HCT116 (cell line): ENCODE measurements around the gene DENND2D. TPM values are rescaled to one million over a fixed set of nuclear protein-coding genes. Genes with fewer than 3 reads are reported as not detected.

Experiments used
- ATAC-seq: fragments of 200-7000 bp; cut with Tn5 transposase; 2 replicates; pipeline ENCODE4 v1.9.1; 2020; ENCODE audit warnings: mild to moderate bottlenecking, moderate library complexity
- BruUV-seq: library from RNA; stranded (reverse); fragments of 400-500 nt; replicated peaks from 2 replicates; lab custom pipeline; 2021; lab: Mats Ljungman, UMichigan
- CTCF ChIA-PET: fragments of 300-600 bp; sonication (Branson Sonifier 250); formaldehyde crosslinking; loops from one replicate; lab custom pipeline; 2021; ENCODE audit warnings: antibody characterized with exemption; lab: Charles Lee
- POLR2A ChIA-PET: fragments of 300-600, 350-600 bp; sonication (Branson Sonifier 250); formaldehyde crosslinking; loops from one replicate; lab custom pipeline; 2021; ENCODE audit warnings: antibody characterized with exemption; lab: Charles Lee
- RAD21 ChIA-PET, 2 experiments: fragments of 300-600 bp; sonication (Branson Sonifier 250); formaldehyde crosslinking; loops; one replicate each; lab custom pipeline; 2023; ENCODE audit warnings: low total read pairs in 2 of 2; ENCODE audit not compliant: uncharacterized antibody in 2 of 2, unreplicated experiment in 2 of 2, low non-redundant PET in 1 of 2; lab: Charles Lee
- DNase-seq: peaks from one replicate; pipeline ENCODE4 v3.0.0-alpha.2; 2010; ENCODE audit warnings: low read depth, low spot score
- H2AFZ ChIP-seq: fragments of 200-600 bp; shearing (Covaris generic), sonication (generic); 2 replicates; pipeline ENCODE4 v1.6.1; 2017; ENCODE audit warnings: low read depth, mixed run types, mixed read lengths, antibody characterized with exemption, low read length; ENCODE audit not compliant: poor library complexity, severe bottlenecking
- H3K27ac ChIP-seq: 2 replicates; pipeline ENCODE4 v1.5.1; 2012; ENCODE audit warnings: low read depth, low read length
- H3K27me3 ChIP-seq: fragments of 200-600 bp; sonication (generic); 2 replicates; pipeline ENCODE4 v1.6.1; 2016; ENCODE audit warnings: mixed run types, low read length, mixed read lengths; ENCODE audit not compliant: insufficient read depth
- H3K36me3 ChIP-seq, 2 experiments: fragments of 200-500 bp in 1 of 2; fragments of 200-600 bp in 1 of 2; sonication (Bioruptor generic) in 1 of 2; sonication (generic) in 1 of 2; 2 replicates each; pipeline versions ENCODE4 v1.5.1 to v1.6.1; 2014 to 2016; ENCODE audit warnings: low read length in 2 of 2, inconsistent platforms in 1 of 2, mixed read lengths in 1 of 2, mixed run types in 1 of 2; ENCODE audit not compliant: insufficient read depth in 2 of 2, control insufficient read depth in 1 of 2
- H3K4me1 ChIP-seq, 2 experiments: fragments of 200-600 bp in 1 of 2; sonication (generic) in 1 of 2; 2 replicates each; pipeline versions ENCODE4 v1.5.1 to v1.6.1; 2012 to 2017; ENCODE audit warnings: low read length in 2 of 2, inconsistent platforms in 1 of 2, mild to moderate bottlenecking in 1 of 2, mixed read lengths in 1 of 2, mixed run types in 1 of 2, moderate library complexity in 1 of 2; ENCODE audit not compliant: insufficient read depth in 2 of 2, control insufficient read depth in 1 of 2
- H3K4me2 ChIP-seq: fragments of 200-600 bp; sonication (generic); 2 replicates; pipeline ENCODE4 v1.6.1; 2017; ENCODE audit warnings: mixed run types, low read length, mixed read lengths
- H3K4me3 ChIP-seq, 2 experiments: fragments of 200-600 bp in 1 of 2; sonication (generic) in 1 of 2; replicated peaks in 1 of 2; 2 replicates each; pipeline ENCODE4 v1.5.1; 2011 to 2016; ENCODE audit warnings: low read length in 2 of 2, control low read depth in 1 of 2, low read depth in 1 of 2, mild to moderate bottlenecking in 1 of 2, mixed read lengths in 1 of 2, mixed run types in 1 of 2
- H3K79me2 ChIP-seq: fragments of 200-600 bp; sonication (generic); 2 replicates; pipeline ENCODE4 v1.6.1; 2017; ENCODE audit warnings: mild to moderate bottlenecking, mixed run types, low read length, moderate library complexity, mixed read lengths; ENCODE audit not compliant: insufficient read depth
- H3K9ac ChIP-seq: fragments of 200-600 bp; sonication (generic); 2 replicates; pipeline ENCODE4 v1.6.1; 2016; ENCODE audit warnings: low read length, mixed read lengths
- H3K9me2 ChIP-seq: fragments of 200-600 bp; sonication (generic), shearing (Covaris generic); 2 replicates; pipeline ENCODE4 v1.6.1; 2017; ENCODE audit warnings: mixed run types, mild to moderate bottlenecking, moderate library complexity; ENCODE audit not compliant: insufficient read depth
- H3K9me3 ChIP-seq, 2 experiments: fragments of 200-500 bp in 1 of 2; fragments of 200-600 bp in 1 of 2; sonication (Bioruptor generic) in 1 of 2; sonication (generic) in 1 of 2; 2 replicates each; pipeline ENCODE4 v1.6.1; 2014 to 2017; ENCODE audit warnings: low read length in 2 of 2, mixed read lengths in 2 of 2, inconsistent platforms in 1 of 2, low read depth in 1 of 2, mild to moderate bottlenecking in 1 of 2, mixed run types in 1 of 2, moderate library complexity in 1 of 2; ENCODE audit not compliant: control insufficient read depth in 1 of 2, insufficient read depth in 1 of 2
- H4K20me1 ChIP-seq: fragments of 200-600 bp; sonication (generic), shearing (Covaris generic); 2 replicates; pipeline ENCODE4 v1.6.1; 2017; ENCODE audit warnings: mixed run types, mild to moderate bottlenecking, moderate library complexity; ENCODE audit not compliant: insufficient read depth
- ATF3 ChIP-seq: IDR thresholded peaks from 2 replicates; pipeline ENCODE4 v1.6.1; 2012
- CBX3 ChIP-seq: IDR thresholded peaks from 2 replicates; pipeline ENCODE4 v1.6.1; 2012; ENCODE audit warnings: low read depth
- CEBPB ChIP-seq: IDR thresholded peaks from 2 replicates; pipeline ENCODE4 v1.6.1; 2012; ENCODE audit warnings: low read depth
- CTCF ChIP-seq, 3 experiments: fragments of 200-600 bp in 1 of 3; sonication (generic) in 1 of 3; IDR thresholded peaks in 2 of 3; conservative IDR thresholded peaks in 1 of 3; 2 replicates each; pipeline ENCODE4 v1.5.1; 2012 to 2017; ENCODE audit warnings: low read depth in 2 of 3, low read length in 2 of 3, antibody characterized with exemption in 1 of 3, borderline replicate concordance in 1 of 3, control low read depth in 1 of 3, mild to moderate bottlenecking in 1 of 3, mixed read lengths in 1 of 3, mixed run types in 1 of 3, moderate library complexity in 1 of 3; ENCODE audit not compliant: insufficient read depth in 1 of 3
- EZH2phosphoT487 ChIP-seq: fragments of 200-600 bp; IDR thresholded peaks from 2 replicates; pipeline ENCODE4 v1.6.1; 2018; ENCODE audit warnings: antibody characterized with exemption, borderline replicate concordance
- FOSL1 ChIP-seq: IDR thresholded peaks from 2 replicates; pipeline ENCODE4 v1.6.1; 2012; ENCODE audit warnings: low read depth
- JUND ChIP-seq: IDR thresholded peaks from 2 replicates; pipeline ENCODE4 v1.6.1; 2012
- MAX ChIP-seq: IDR thresholded peaks from 2 replicates; pipeline ENCODE4 v1.6.1; 2012
- POLR2A ChIP-seq: IDR thresholded peaks from 2 replicates; pipeline ENCODE4 v1.7.0; 2011; ENCODE audit warnings: borderline replicate concordance; ENCODE audit not compliant: insufficient read depth, insufficient read length; ENCODE audit errors: extremely low read depth
- POLR2AphosphoS5 ChIP-seq: IDR thresholded peaks from 2 replicates; pipeline ENCODE4 v1.6.1; 2011; ENCODE audit warnings: mild to moderate bottlenecking, low read depth, low read length, moderate library complexity
- RAD21 ChIP-seq: IDR thresholded peaks from 2 replicates; pipeline ENCODE4 v1.6.1; 2012; ENCODE audit warnings: low read depth, mild to moderate bottlenecking
- SIN3A ChIP-seq: IDR thresholded peaks from 2 replicates; pipeline ENCODE4 v1.6.1; 2012; ENCODE audit warnings: low read depth
- ZBTB33 ChIP-seq: IDR thresholded peaks from 2 replicates; pipeline ENCODE4 v1.6.1; 2011; ENCODE audit warnings: mild to moderate bottlenecking, low read length, moderate library complexity; ENCODE audit not compliant: insufficient replicate concordance; ENCODE audit errors: extremely low read depth
- ZNF274 ChIP-seq: fragments of 200-500 bp; sonication (Bioruptor generic); IDR thresholded peaks from 2 replicates; pipeline ENCODE4 v1.6.1; 2014; ENCODE audit warnings: mild to moderate bottlenecking, low read depth, low read length, inconsistent platforms
- intact Hi-C: fragments of 100-400 bp; cut with micrococcal nuclease; formaldehyde crosslinking; loops from 2 replicates; pipeline ENCODE4 v1.10.0; 2022
- total RNA-seq: library from RNA; stranded (reverse); gene quantifications from one replicate; pipeline ENCODE4 v1.2.1, GENCODE V29; 2021; ENCODE audit not compliant: unreplicated experiment

Gene DENND2D
- total RNA-seq, 1 experiment from 2014 or later, result 31.9 TPM

GRCh38 chr1:111208921-111209320 is 8.5 kb upstream of the DENND2D start:
- POLR2A ChIA-PET, result no interaction called here
- intact Hi-C loops, result no loop called here
- CTCF ChIA-PET, result no interaction called here
- Histone ChIP-seq H3K9ac (no peak overlapping the region), H3K9me2 (no peaks in the 10 kb centered on the region), H3K4me1 (peaks cover 6 to 14% of the 10 kb centered on the region in 2 experiments; a peak in 3 of 4 replicates), H3K79me2 (no peaks in the 10 kb centered on the region), H3K27ac (no peak overlapping the region), H3K36me3 (no peaks in the 10 kb centered on the region), H3K9me3 (no peaks in the 10 kb centered on the region), H3K4me3 (no peak overlapping the region), H3K4me2 (no peak overlapping the region), H3K27me3 (no peaks in the 10 kb centered on the region), H2AFZ (no peak overlapping the region), H4K20me1 (no peaks in the 10 kb centered on the region)
- DNase-seq, result no peak
- no peak for TF ChIP-seq SIN3A
- TF ChIP-seq MAX, result no peak
- no peak for TF ChIP-seq POLR2A
- TF ChIP-seq ATF3, result no peak
- TF ChIP-seq ZNF274, result no peak
- TF ChIP-seq POLR2AphosphoS5, result no peak
- TF ChIP-seq CEBPB, result no peak
- RAD21 ChIA-PET, result no interaction called here
- BruUV-seq, result no TSS peak
- ATAC-seq, result no peak

GRCh38 chr1:111205714-111206050 is 5.2 kb upstream of the DENND2D start:
- intact Hi-C loops, result no loop called here
- ChIA-PET RAD21 (no interaction called here), POLR2A (no interaction called here), CTCF (no interaction called here)
- no peaks in the 10 kb centered on the region for H3K9me3 ChIP-seq
- H3K4me1 ChIP-seq, result peaks cover 30 to 46% of the 10 kb centered on the region in 2 experiments
- H3K79me2 ChIP-seq, result peaks cover 29% of the 10 kb centered on the region
- DNase-seq, result no peak
- no peak overlapping the region for H2AFZ ChIP-seq
- ATAC-seq, result no peak
- no peaks in the 10 kb centered on the region for H3K27me3 ChIP-seq
- TF ChIP-seq CBX3 (no peak), EZH2phosphoT487 (no peak), SIN3A (no peak), FOSL1 (no peak), CTCF (IDR thresholded peaks at IDR 0.05 in 2 of 3, conservative IDR thresholded peaks at IDR 0.05 in 1 of 3; ENCODE audit: borderline replicate concordance in 1 of 3, insufficient read depth in 1 of 3, low read depth in 2 of 3, low read length in 2 of 3) (no peak), JUND (no peak), RAD21 (no peak), ZBTB33 (no peak), MAX (no peak), ZNF274 (no peak)
- no peak overlapping the region for H3K4me3 ChIP-seq
- H3K9me2 ChIP-seq, result no peaks in the 10 kb centered on the region
- no peaks in the 10 kb centered on the region for H3K36me3 ChIP-seq
- BruUV-seq, result no TSS peak
- no peak overlapping the region for H3K9ac ChIP-seq
- no peaks in the 10 kb centered on the region for H4K20me1 ChIP-seq
- H3K4me2 ChIP-seq, result no peak overlapping the region
- H3K27ac ChIP-seq, result no peak overlapping the region
